ENCODE results near the gene NDE1.

Gene NDE1

GRCh38 chr16:15754821-15755534 is 104.9 kb downstream of the NDE1 start:
- no peak overlapping the region for H3K4me3 ChIP-seq (ENCODE audit: low read depth, low read length)
- DNase-seq (ENCODE audit: low read depth), result no peak
- TF ChIP-seq CTCF (IDR thresholded peaks at IDR 0.05; ENCODE audit: low read depth, low read length, missing control alignments), result no peak

GRCh38 chr16:15757077-15757386 is 107.0 kb downstream of the NDE1 start:
- TF ChIP-seq CTCF (IDR thresholded peaks at IDR 0.05; ENCODE audit: low read depth, low read length, missing control alignments), result no peak
- no peak overlapping the region for H3K4me3 ChIP-seq (ENCODE audit: low read depth, low read length)
- no peak for DNase-seq (ENCODE audit: low read depth)

GRCh38 chr16:15757630-15758251 is 107.7 kb downstream of the NDE1 start:
- H3K4me3 ChIP-seq (ENCODE audit: low read depth, low read length), result no peak overlapping the region
- no peak for TF ChIP-seq CTCF (IDR thresholded peaks at IDR 0.05; ENCODE audit: low read depth, low read length, missing control alignments)
- DNase-seq (ENCODE audit: low read depth), result no peak

GRCh38 chr16:15759070-15759469 is 109.0 kb downstream of the NDE1 start:
- DNase-seq (ENCODE audit: low read depth), result no peak
- H3K4me3 ChIP-seq (ENCODE audit: low read depth, low read length), result no peak overlapping the region
- no peak for TF ChIP-seq CTCF (IDR thresholded peaks at IDR 0.05; ENCODE audit: low read depth, low read length, missing control alignments)

DNA sequence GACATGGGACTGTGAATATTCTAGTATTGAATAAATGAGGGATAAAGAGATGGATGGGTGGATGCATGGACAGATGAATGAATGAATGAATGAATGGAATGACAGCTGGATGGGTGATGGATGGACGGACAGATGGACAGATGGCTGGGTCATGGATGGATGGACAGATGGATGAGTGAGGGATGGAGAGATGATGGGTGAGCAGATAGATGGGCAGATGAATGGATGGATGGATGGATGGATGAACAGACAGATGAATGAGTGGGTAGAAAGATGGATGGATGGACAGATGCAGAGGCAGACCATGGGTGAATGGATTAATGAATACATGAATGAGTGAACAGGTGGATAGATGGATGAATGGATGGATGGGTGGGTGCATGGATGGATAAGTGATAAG is 110.1 kb downstream of the NDE1 start:
- no peak for TF ChIP-seq CTCF (IDR thresholded peaks at IDR 0.05; ENCODE audit: low read depth, low read length, missing control alignments)
- no peak for DNase-seq (ENCODE audit: low read depth)
- H3K4me3 ChIP-seq (ENCODE audit: low read depth, low read length), result no peak overlapping the region

GRCh38 chr16:15764112-15764511 is 114.1 kb downstream of the NDE1 start:
- DNase-seq (ENCODE audit: low read depth), result no peak
- no peak for TF ChIP-seq CTCF (IDR thresholded peaks at IDR 0.05; ENCODE audit: low read depth, low read length, missing control alignments)
- no peak overlapping the region for H3K4me3 ChIP-seq (ENCODE audit: low read depth, low read length)

DNA sequence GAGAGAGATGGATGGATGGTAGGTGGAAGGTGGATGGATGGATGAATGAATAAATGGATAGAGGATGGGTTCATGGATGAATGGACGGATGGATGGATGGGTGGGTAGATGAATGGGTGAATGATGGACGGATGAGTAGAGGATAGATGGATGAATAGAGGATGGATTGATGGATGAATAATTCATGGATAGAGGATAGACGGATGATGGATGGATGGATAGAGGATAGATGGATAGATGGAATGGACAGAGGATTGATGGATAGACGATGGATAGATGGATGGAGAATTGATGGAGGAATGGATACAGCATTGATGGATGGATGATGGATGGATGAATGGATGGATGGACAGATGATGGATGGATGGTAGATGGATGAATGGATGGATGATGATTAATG is 115.1 kb downstream of the NDE1 start:
- no peak for TF ChIP-seq CTCF (IDR thresholded peaks at IDR 0.05; ENCODE audit: low read depth, low read length, missing control alignments)
- no peak overlapping the region for H3K4me3 ChIP-seq (ENCODE audit: low read depth, low read length)

More for the DNA sequence above, 115.1 kb downstream of the NDE1 start:
- no peak for DNase-seq (ENCODE audit: low read depth)

Measured in GM12864 (cell line).